Measurements from ENCODE around the gene GPC5. TPM values are rescaled to one million over a fixed set of nuclear protein-coding genes. Genes with fewer than 3 reads are reported as not detected.

GPC5 gene
- total and polyA plus RNA-seq, 7 experiments from 2014 or later, result 0.10 to 0.38 TPM; not detected in 5

DNA sequence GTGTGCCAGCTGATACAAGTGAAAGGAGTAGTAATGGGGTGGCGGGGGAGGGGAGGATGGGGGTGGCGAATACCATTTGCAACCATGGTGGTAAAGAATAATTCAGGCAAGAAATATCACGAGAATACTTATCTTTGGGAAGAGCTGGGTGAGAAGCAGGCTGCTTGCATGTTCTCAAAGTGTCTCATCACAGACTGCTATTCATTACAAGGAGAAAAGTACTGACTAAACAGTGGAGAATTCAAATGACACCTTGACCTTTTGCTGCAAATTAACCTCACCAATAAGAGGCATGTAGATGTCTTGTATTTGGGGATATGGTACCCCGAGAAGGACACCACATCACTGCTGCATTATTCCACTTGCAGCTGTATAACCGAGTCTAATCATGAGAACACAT is 1242.5 kb downstream of the GPC5 start:
- no peak overlapping the region for H3K4me3 ChIP-seq (ENCODE audit: low read length)
- H3K27ac Mint-ChIP-seq, result no peak overlapping the region
- ChIA-PET POLR2A (no interaction called here), CTCF (no interaction called here)
- H3K9me3 ChIP-seq (ENCODE audit: control insufficient read depth in 2 of 3, low read length in 3 of 3), result no peaks in the 10 kb centered on the region
- H3K27me3 Mint-ChIP-seq, result no peaks in the 10 kb centered on the region
- peaks cover 0 to 1% (median 0%) of the 10 kb centered on the region in 7 donors for H3K4me1 Mint-ChIP-seq
- no peaks in the 10 kb centered on the region for H3K36me3 Mint-ChIP-seq
- DNase-seq (no peak), ATAC-seq (no peak)
- no peak overlapping the region for H3K4me3 Mint-ChIP-seq
- intact Hi-C loops (cut with micrococcal nuclease), result no loop called here
- H3K4me1 ChIP-seq (ENCODE audit: control insufficient read depth in 2 of 2, insufficient read depth in 2 of 2, low read length in 2 of 2), result no peaks in the 10 kb centered on the region
- H3K27me3 ChIP-seq (ENCODE audit: control insufficient read depth in 2 of 2, insufficient read depth in 2 of 2, low read length in 2 of 2), result no peaks in the 10 kb centered on the region
- H3K9me3 Mint-ChIP-seq, result peaks cover 0 to 11% (median 5%) of the 10 kb centered on the region in 11 donors
- H3K27ac ChIP-seq (ENCODE audit: low read depth, low read length), result no peak overlapping the region
- no peaks in the 10 kb centered on the region for H3K36me3 ChIP-seq (ENCODE audit: control insufficient read depth in 2 of 3, insufficient read depth in 3 of 3, low read length in 3 of 3)

DNA sequence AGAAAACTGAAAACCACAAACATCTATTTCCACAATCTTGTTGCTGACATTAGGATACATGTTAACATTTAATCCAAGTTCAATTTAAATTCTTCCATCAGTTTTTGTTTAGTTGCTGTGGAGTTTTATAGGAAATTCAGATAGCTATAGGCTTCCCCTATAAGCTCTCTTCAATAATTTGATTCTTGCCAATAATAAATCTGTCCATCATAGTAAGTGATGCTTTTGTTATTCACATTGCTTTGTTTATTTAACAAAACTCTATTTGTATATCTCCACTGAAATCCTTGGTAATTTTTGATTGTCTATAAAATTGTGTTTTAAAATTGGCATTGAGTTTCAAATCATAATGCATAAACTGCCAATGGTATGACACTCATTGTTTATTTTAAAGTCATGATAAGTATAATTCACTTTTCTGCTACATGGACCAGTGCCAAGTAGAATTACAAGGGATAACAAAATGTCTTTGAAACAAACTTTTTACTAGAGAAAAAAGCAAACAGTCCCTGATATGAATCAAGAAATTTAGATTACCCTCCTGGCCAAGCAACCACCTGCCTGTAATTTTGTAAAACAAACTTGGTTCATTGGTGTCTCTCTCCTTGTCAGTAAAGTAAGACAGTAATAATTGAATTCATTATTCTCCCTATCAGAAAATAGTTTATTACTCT is 1250.9 kb downstream of the GPC5 start:
- Histone ChIP-seq H3K27ac (ENCODE audit: low read depth, low read length) (no peak overlapping the region), H3K4me1 (ENCODE audit: control insufficient read depth in 2 of 2, insufficient read depth in 2 of 2, low read length in 2 of 2) (no peaks in the 10 kb centered on the region), H3K4me3 (ENCODE audit: low read length) (no peak overlapping the region), H3K27me3 (ENCODE audit: control insufficient read depth in 2 of 2, insufficient read depth in 2 of 2, low read length in 2 of 2) (no peaks in the 10 kb centered on the region), H3K36me3 (ENCODE audit: control insufficient read depth in 2 of 3, insufficient read depth in 3 of 3, low read length in 3 of 3) (no peaks in the 10 kb centered on the region), H3K9me3 (ENCODE audit: control insufficient read depth in 2 of 3, low read length in 3 of 3) (no peaks in the 10 kb centered on the region)
- intact Hi-C loops (cut with micrococcal nuclease), result no loop called here
- Mint-ChIP-seq H3K36me3 (no peaks in the 10 kb centered on the region), H3K4me1 (no peaks in the 10 kb centered on the region), H3K4me3 (no peak overlapping the region), H3K9me3 (peaks cover 0 to 4% (median 0%) of the 10 kb centered on the region in 11 donors), H3K27ac (no peak overlapping the region), H3K27me3 (no peaks in the 10 kb centered on the region)
- ChIA-PET POLR2A (no interaction called here), CTCF (no interaction called here)
- ATAC-seq, result no peak
- DNase-seq, result no peak

DNA sequence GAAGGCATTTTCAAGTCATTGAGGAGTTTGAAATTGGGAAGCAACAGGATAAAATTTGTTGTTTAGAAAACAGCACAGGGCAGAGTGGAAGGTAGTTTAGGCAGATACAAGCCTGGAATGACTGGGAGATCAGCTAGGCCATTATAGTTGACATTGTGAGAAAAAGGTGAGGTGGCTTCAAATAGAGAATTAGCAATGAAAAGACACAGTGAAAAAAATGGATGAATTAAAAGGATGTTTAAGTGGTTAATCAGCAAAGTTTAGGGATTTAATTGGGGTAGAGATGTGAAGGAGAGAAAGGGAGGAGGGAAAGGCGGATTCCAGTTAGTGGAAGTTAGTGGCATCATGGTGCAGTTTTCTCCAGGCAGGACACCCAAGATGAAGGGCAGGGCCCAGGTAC is 1257.7 kb downstream of the GPC5 start:
- no peak overlapping the region for H3K27ac Mint-ChIP-seq
- ATAC-seq, result no peak
- ChIA-PET POLR2A (no interaction called here), CTCF (no interaction called here)
- H3K9me3 Mint-ChIP-seq, result peaks cover 0 to 16% (median 5%) of the 10 kb centered on the region in 11 donors
- Histone ChIP-seq H3K4me1 (ENCODE audit: control insufficient read depth in 2 of 2, insufficient read depth in 2 of 2, low read length in 2 of 2) (no peaks in the 10 kb centered on the region), H3K27me3 (ENCODE audit: control insufficient read depth in 2 of 2, insufficient read depth in 2 of 2, low read length in 2 of 2) (no peaks in the 10 kb centered on the region), H3K27ac (ENCODE audit: low read depth, low read length) (no peak overlapping the region), H3K4me3 (ENCODE audit: low read length) (no peak overlapping the region), H3K36me3 (ENCODE audit: control insufficient read depth in 2 of 3, insufficient read depth in 3 of 3, low read length in 3 of 3) (no peaks in the 10 kb centered on the region), H3K9me3 (ENCODE audit: control insufficient read depth in 2 of 3, low read length in 3 of 3) (no peaks in the 10 kb centered on the region)
- H3K36me3 Mint-ChIP-seq, result no peaks in the 10 kb centered on the region
- no peak overlapping the region for H3K4me3 Mint-ChIP-seq
- no peak for DNase-seq
- H3K27me3 Mint-ChIP-seq, result no peaks in the 10 kb centered on the region
- no peaks in the 10 kb centered on the region for H3K4me1 Mint-ChIP-seq
- intact Hi-C loops (cut with micrococcal nuclease), result no loop called here

DNA sequence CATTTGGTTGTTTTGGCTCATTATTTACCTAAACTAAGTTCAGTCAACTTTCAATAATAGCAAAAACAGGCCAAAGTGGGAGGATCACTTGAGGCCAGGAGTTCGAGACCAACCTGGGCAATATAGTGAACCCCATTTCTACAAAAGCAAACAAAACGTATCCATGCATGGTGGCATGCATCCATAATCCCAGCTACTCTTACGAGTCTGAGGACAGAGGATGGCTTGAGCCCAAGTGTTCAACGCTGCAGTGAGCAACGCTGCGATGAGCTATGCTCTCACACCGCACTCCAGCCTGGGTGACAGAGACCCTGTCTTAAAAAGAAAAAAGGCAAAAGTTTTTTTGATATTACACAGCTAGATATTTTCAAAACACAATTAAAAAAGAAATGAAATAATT is 1258.2 kb downstream of the GPC5 start:
- CTCF ChIA-PET, result no interaction called here
- DNase-seq, result no peak
- no peaks in the 10 kb centered on the region for H3K4me1 Mint-ChIP-seq

GRCh38 chr13:92657565-92657964 is 1259.1 kb downstream of the GPC5 start:
- Histone ChIP-seq H3K36me3 (ENCODE audit: control insufficient read depth in 2 of 3, insufficient read depth in 3 of 3, low read length in 3 of 3) (no peaks in the 10 kb centered on the region), H3K27me3 (ENCODE audit: control insufficient read depth in 2 of 2, insufficient read depth in 2 of 2, low read length in 2 of 2) (no peaks in the 10 kb centered on the region), H3K4me1 (ENCODE audit: control insufficient read depth in 2 of 2, insufficient read depth in 2 of 2, low read length in 2 of 2) (no peaks in the 10 kb centered on the region), H3K9me3 (ENCODE audit: control insufficient read depth in 2 of 3, low read length in 3 of 3) (no peaks in the 10 kb centered on the region), H3K4me3 (ENCODE audit: low read length) (no peak overlapping the region), H3K27ac (ENCODE audit: low read depth, low read length) (no peak overlapping the region)
- CTCF ChIA-PET, result no interaction called here
- POLR2A ChIA-PET, result no interaction called here
- no peak overlapping the region for H3K27ac Mint-ChIP-seq
- ATAC-seq, result no peak
- DNase-seq, result no peak
- intact Hi-C loops (cut with micrococcal nuclease), result no loop called here
- no peaks in the 10 kb centered on the region for H3K36me3 Mint-ChIP-seq
- no peak overlapping the region for H3K4me3 Mint-ChIP-seq
- no peaks in the 10 kb centered on the region for H3K27me3 Mint-ChIP-seq
- peaks cover 0 to 25% (median 10%) of the 10 kb centered on the region in 11 donors for H3K9me3 Mint-ChIP-seq
- H3K4me1 Mint-ChIP-seq, result no peaks in the 10 kb centered on the region

More for the DNA sequence above, 1258.2 kb downstream of the GPC5 start:
- H3K27me3 ChIP-seq (ENCODE audit: control insufficient read depth in 2 of 2, insufficient read depth in 2 of 2, low read length in 2 of 2), result no peaks in the 10 kb centered on the region
- intact Hi-C loops (cut with micrococcal nuclease), result no loop called here
- Mint-ChIP-seq H3K4me3 (no peak overlapping the region), H3K27me3 (no peaks in the 10 kb centered on the region), H3K27ac (no peak overlapping the region), H3K36me3 (no peaks in the 10 kb centered on the region), H3K9me3 (peaks cover 0 to 17% (median 5%) of the 10 kb centered on the region in 11 donors)
- POLR2A ChIA-PET, result no interaction called here
- no peak overlapping the region for H3K4me3 ChIP-seq (ENCODE audit: low read length)
- no peak overlapping the region for H3K27ac ChIP-seq (ENCODE audit: low read depth, low read length)
- no peaks in the 10 kb centered on the region for H3K36me3 ChIP-seq (ENCODE audit: control insufficient read depth in 2 of 3, insufficient read depth in 3 of 3, low read length in 3 of 3)
- H3K9me3 ChIP-seq (ENCODE audit: control insufficient read depth in 2 of 3, low read length in 3 of 3), result no peaks in the 10 kb centered on the region
- no peaks in the 10 kb centered on the region for H3K4me1 ChIP-seq (ENCODE audit: control insufficient read depth in 2 of 2, insufficient read depth in 2 of 2, low read length in 2 of 2)
- ATAC-seq, result no peak

GRCh38 chr13:92658293-92658692 is 1259.9 kb downstream of the GPC5 start:
- no peak overlapping the region for H3K4me3 ChIP-seq (ENCODE audit: low read length)
- no peaks in the 10 kb centered on the region for H3K36me3 ChIP-seq (ENCODE audit: control insufficient read depth in 2 of 3, insufficient read depth in 3 of 3, low read length in 3 of 3)
- no peaks in the 10 kb centered on the region for H3K4me1 Mint-ChIP-seq
- ATAC-seq, result no peak
- no peaks in the 10 kb centered on the region for H3K36me3 Mint-ChIP-seq
- H3K9me3 Mint-ChIP-seq, result peaks cover 0 to 25% (median 10%) of the 10 kb centered on the region in 11 donors
- intact Hi-C loops (cut with micrococcal nuclease), result no loop called here
- H3K27ac ChIP-seq (ENCODE audit: low read depth, low read length), result no peak overlapping the region
- DNase-seq, result no peak
- no peaks in the 10 kb centered on the region for H3K27me3 ChIP-seq (ENCODE audit: control insufficient read depth in 2 of 2, insufficient read depth in 2 of 2, low read length in 2 of 2)
- no peaks in the 10 kb centered on the region for H3K4me1 ChIP-seq (ENCODE audit: control insufficient read depth in 2 of 2, insufficient read depth in 2 of 2, low read length in 2 of 2)
- H3K27ac Mint-ChIP-seq, result no peak overlapping the region
- ChIA-PET CTCF (no interaction called here), POLR2A (no interaction called here)
- H3K4me3 Mint-ChIP-seq, result no peak overlapping the region
- H3K9me3 ChIP-seq (ENCODE audit: control insufficient read depth in 2 of 3, low read length in 3 of 3), result no peaks in the 10 kb centered on the region
- no peaks in the 10 kb centered on the region for H3K27me3 Mint-ChIP-seq

- Histone ChIP-seq H3K27ac (ENCODE audit: low read depth, low read length) (no peak overlapping the region), H3K36me3 (ENCODE audit: control insufficient read depth in 2 of 3, insufficient read depth in 3 of 3, low read length in 3 of 3) (no peaks in the 10 kb centered on the region), H3K27me3 (ENCODE audit: control insufficient read depth in 2 of 2, insufficient read depth in 2 of 2, low read length in 2 of 2) (no peaks in the 10 kb centered on the region), H3K4me3 (ENCODE audit: low read length) (no peak overlapping the region), H3K4me1 (ENCODE audit: control insufficient read depth in 2 of 2, insufficient read depth in 2 of 2, low read length in 2 of 2) (no peaks in the 10 kb centered on the region), H3K9me3 (ENCODE audit: control insufficient read depth in 2 of 3, low read length in 3 of 3) (no peaks in the 10 kb centered on the region)
- H3K36me3 Mint-ChIP-seq, result no peaks in the 10 kb centered on the region
- no peak overlapping the region for H3K4me3 Mint-ChIP-seq
- intact Hi-C loops (cut with micrococcal nuclease), result no loop called here
- DNase-seq (no peak), ATAC-seq (no peak)
- CTCF ChIA-PET, result no interaction called here
- no peak overlapping the region for H3K27ac Mint-ChIP-seq
- no peaks in the 10 kb centered on the region for H3K27me3 Mint-ChIP-seq
- H3K9me3 Mint-ChIP-seq, result peaks cover 0 to 19% (median 5%) of the 10 kb centered on the region in 11 donors
- POLR2A ChIA-PET, result no interaction called here
- H3K4me1 Mint-ChIP-seq, result no peaks in the 10 kb centered on the region
These were observed 1263.0 kb downstream of the GPC5 start for GRCh38 chr13:92661406-92661805.
